CD8-positive, alpha-beta memory T cell (primary cell): ENCODE data around the gene ATXN1. TPM values are rescaled to one million over a fixed set of nuclear protein-coding genes. Genes with fewer than 3 reads are reported as not detected.
"Not testable (repeated sequence)": the region's sequence is repeated elsewhere in the genome, so short reads cannot be mapped to it uniquely, and the experiment has no call there.

Experiments used
- CTCF ChIA-PET: fragments of 350-600 bp; sonication (Branson Sonifier 250); formaldehyde crosslinking; loops from one replicate; lab custom pipeline; 2021; ENCODE audit warnings: antibody characterized with exemption; lab: Charles Lee
- POLR2A ChIA-PET: fragments of 350-600 bp; sonication (Branson Sonifier 250); formaldehyde crosslinking; loops from one replicate; lab custom pipeline; 2021; ENCODE audit warnings: antibody characterized with exemption; lab: Charles Lee
- DNase-seq, 5 donors: peaks; one replicate each; pipeline versions ENCODE4 v3.0.0 to v3.0.0-alpha.2; 2020 to 2022; ENCODE audit warnings: mixed read lengths in 1 of 5
- H3K27ac ChIP-seq: one replicate; pipeline ENCODE4 v1.7.0; 2013; ENCODE audit warnings: low read depth, mild to moderate bottlenecking, low read length, moderate library complexity
- H3K27me3 ChIP-seq: 2 replicates; pipeline ENCODE4 v1.7.0; 2013; ENCODE audit warnings: low read length, mild to moderate bottlenecking; ENCODE audit not compliant: insufficient read depth, poor library complexity, severe bottlenecking
- H3K36me3 ChIP-seq: 2 replicates; pipeline ENCODE4 v1.7.0; 2013; ENCODE audit warnings: mild to moderate bottlenecking, low read length, moderate library complexity; ENCODE audit not compliant: insufficient read depth
- H3K4me1 ChIP-seq: 2 replicates; pipeline ENCODE4 v1.7.0; 2013; ENCODE audit warnings: mild to moderate bottlenecking, low read length, moderate library complexity; ENCODE audit not compliant: insufficient read depth
- H3K4me3 ChIP-seq: 2 replicates; pipeline ENCODE4 v1.7.0; 2013; ENCODE audit warnings: mild to moderate bottlenecking, low read length
- H3K9me3 ChIP-seq: 2 replicates; pipeline ENCODE4 v1.7.0; 2013; ENCODE audit warnings: mild to moderate bottlenecking, low read length
- H3K27ac Mint-ChIP-seq, 8 donors: one replicate each; pipeline ENCODE4 v1.8.0; 2020 to 2021; ENCODE audit warnings: mixed read lengths in 8 of 8, mild to moderate bottlenecking in 6 of 8, inconsistent platforms in 3 of 8, moderate library complexity in 3 of 8
- H3K27me3 Mint-ChIP-seq, 2 donors: one replicate each; pipeline ENCODE4 v1.8.0; 2020 to 2021; ENCODE audit warnings: mixed read lengths in 2 of 2, mild to moderate bottlenecking in 1 of 2, moderate library complexity in 1 of 2
- H3K36me3 Mint-ChIP-seq, 3 donors: one replicate each; pipeline ENCODE4 v1.8.0; 2020 to 2021; ENCODE audit warnings: mixed read lengths in 3 of 3, inconsistent platforms in 1 of 3, mild to moderate bottlenecking in 1 of 3
- H3K4me1 Mint-ChIP-seq, 3 donors: one replicate each; pipeline ENCODE4 v1.8.0; 2020 to 2021; ENCODE audit warnings: mixed read lengths in 3 of 3, inconsistent platforms in 1 of 3, mild to moderate bottlenecking in 1 of 3
- H3K4me3 Mint-ChIP-seq, 7 donors: one replicate each; pipeline ENCODE4 v1.8.0; 2020 to 2021; ENCODE audit warnings: mixed read lengths in 7 of 7, mild to moderate bottlenecking in 6 of 7, moderate library complexity in 4 of 7, inconsistent platforms in 2 of 7
- H3K9me3 Mint-ChIP-seq, 5 donors: one replicate each; pipeline ENCODE4 v1.8.0; 2020 to 2022; ENCODE audit warnings: mixed read lengths in 5 of 5, mild to moderate bottlenecking in 3 of 5, moderate library complexity in 2 of 5, inconsistent platforms in 1 of 5
- polyA plus RNA-seq: library from polyadenylated mRNA; unstranded; fragments of 300-500 nt; fragmentation: Illumina TruSeq; gene quantifications from one replicate; pipeline ENCODE4 v1.2.3, GENCODE V29; 2021
- total RNA-seq, 2 experiments: library from RNA; stranded (reverse); gene quantifications; one replicate each; pipeline ENCODE4 v1.2.3, GENCODE V29; 2021

ATXN1 gene
- total and polyA plus RNA-seq, 3 experiments from 2014 or later: 20.0 to 114 (median 111) TPM

DNA sequence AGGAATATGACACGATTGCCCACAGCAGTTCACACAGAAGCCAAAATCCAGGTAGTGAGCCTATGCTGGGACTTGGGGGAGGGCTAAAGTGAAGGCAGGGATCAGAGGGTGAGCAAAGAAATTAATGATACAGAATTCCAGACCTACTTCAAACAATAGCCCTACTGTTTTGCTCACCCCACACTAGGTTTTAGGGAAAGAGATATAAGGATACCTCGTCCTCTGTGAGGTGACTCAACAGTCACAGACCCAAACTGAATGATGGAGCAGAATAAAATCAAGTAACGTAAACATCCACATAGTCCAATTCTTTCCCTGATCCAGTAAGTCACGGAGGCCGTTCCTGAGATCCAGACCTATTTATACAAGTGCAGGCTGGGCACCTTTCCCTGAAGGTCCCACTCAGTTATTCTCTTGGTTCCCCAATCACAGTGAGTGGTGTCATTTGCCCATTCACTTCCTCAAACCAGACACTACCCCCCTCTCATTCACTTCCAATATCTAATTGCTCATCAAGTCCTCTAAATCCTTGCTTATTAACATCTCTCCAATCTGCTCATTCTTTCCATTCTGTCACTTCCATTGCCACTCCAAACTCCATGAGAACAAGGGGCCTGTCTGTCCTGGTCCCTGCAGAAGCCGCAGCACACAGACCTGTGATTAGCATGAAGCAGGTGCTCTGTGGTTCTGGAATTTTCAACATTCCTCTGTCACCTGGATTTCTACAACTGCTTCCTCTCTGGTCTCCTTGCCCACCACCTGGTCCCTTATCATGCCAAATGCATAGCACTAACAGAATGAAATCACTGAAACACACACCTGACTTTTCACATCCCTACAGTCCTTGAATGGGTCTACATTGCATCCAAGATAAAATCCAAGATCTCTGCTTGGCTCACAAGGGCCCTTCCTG lies 55.9 kb downstream of the ATXN1 start:
- no peaks in the 10 kb centered on the region for H3K9me3 ChIP-seq
- peaks cover 32% of the 10 kb centered on the region for H3K4me1 ChIP-seq
- no peak overlapping the region for H3K4me3 ChIP-seq
- POLR2A ChIA-PET: no interaction called here
- Mint-ChIP-seq H3K4me3 (peak overlapping the region in 6 of 7 donors; percentile 55 to 84 (median 82)), H3K27me3 (no peaks in the 10 kb centered on the region), H3K36me3 (peaks cover 0 to 5% (median 3%) of the 10 kb centered on the region in 3 donors), H3K4me1 (peaks cover 59 to 83% (median 80%) of the 10 kb centered on the region in 3 donors), H3K27ac (peak overlapping the region; percentile 31 to 92 (median 82)), H3K9me3 (no peaks in the 10 kb centered on the region)
- no peaks in the 10 kb centered on the region for H3K36me3 ChIP-seq
- no peak for DNase-seq
- no peaks in the 10 kb centered on the region for H3K27me3 ChIP-seq
- no peak overlapping the region for H3K27ac ChIP-seq
- CTCF ChIA-PET: interaction anchor here (1.2 to 1.8 kb wide), 2 partner anchors 8 to 56 kb away, joined by 3 to 4 read pairs; partner anchors contain the start of gene ATXN1

DNA sequence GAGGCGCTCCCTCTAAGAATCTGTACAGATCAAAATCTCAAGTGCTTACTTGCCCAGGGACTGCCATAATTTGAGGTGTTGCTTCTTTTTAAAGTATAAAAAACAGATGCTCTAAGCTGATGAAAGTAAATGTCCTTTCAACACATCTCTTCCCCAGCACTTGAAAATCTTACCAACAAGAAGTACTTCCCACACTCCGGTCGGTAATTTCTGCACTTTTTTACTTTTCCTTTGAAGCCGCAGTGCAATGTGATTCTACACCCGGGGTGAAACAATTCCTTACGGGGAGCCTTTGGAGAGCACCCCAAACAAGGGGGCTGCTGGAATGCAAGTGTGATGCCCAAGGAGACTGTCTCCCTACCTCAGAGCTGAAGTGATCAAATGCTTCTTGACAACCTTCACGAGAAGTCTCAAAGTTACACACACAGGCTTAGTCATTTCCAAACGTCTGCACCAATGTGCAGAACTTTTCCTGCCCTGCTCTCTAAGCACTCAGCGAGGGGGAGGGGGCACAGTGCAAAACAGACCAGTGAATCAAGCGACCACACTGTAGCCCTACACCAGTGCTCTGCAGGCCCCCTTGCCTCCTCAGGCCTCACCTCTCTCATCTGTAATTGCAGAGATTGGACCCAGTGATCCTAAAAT lies 56.7 kb downstream of the ATXN1 start:
- POLR2A ChIA-PET: interaction anchor here (0.6 to 1.1 kb wide), 2 partner anchors 15 to 59 kb away, joined by 4 to 8 read pairs; no protein-coding TSS in a partner anchor
- no peak for DNase-seq
- peaks cover 0 to 1% of the 10 kb centered on the region in 2 donors for H3K27me3 Mint-ChIP-seq
- H3K4me1 ChIP-seq: peaks cover 36% of the 10 kb centered on the region
- no peak overlapping the region for H3K27ac ChIP-seq
- H3K4me3 ChIP-seq: peak overlapping the region; percentile 23
- H3K9me3 ChIP-seq: no peaks in the 10 kb centered on the region
- H3K27ac Mint-ChIP-seq: peak overlapping the region; percentile 43 to 92 (median 82)
- CTCF ChIA-PET: interaction anchor here (1.3 kb wide), 1 partner anchor 193 kb away, joined by 3 read pairs; no protein-coding TSS in a partner anchor
- H3K4me3 Mint-ChIP-seq: peak overlapping the region; percentile 49 to 89 (median 82)
- no peaks in the 10 kb centered on the region for H3K27me3 ChIP-seq
- no peaks in the 10 kb centered on the region for H3K36me3 ChIP-seq
- peaks cover 67 to 88% (median 81%) of the 10 kb centered on the region in 3 donors for H3K4me1 Mint-ChIP-seq
- H3K36me3 Mint-ChIP-seq: peaks cover 0 to 5% (median 3%) of the 10 kb centered on the region in 3 donors
- H3K9me3 Mint-ChIP-seq: no peaks in the 10 kb centered on the region

DNA sequence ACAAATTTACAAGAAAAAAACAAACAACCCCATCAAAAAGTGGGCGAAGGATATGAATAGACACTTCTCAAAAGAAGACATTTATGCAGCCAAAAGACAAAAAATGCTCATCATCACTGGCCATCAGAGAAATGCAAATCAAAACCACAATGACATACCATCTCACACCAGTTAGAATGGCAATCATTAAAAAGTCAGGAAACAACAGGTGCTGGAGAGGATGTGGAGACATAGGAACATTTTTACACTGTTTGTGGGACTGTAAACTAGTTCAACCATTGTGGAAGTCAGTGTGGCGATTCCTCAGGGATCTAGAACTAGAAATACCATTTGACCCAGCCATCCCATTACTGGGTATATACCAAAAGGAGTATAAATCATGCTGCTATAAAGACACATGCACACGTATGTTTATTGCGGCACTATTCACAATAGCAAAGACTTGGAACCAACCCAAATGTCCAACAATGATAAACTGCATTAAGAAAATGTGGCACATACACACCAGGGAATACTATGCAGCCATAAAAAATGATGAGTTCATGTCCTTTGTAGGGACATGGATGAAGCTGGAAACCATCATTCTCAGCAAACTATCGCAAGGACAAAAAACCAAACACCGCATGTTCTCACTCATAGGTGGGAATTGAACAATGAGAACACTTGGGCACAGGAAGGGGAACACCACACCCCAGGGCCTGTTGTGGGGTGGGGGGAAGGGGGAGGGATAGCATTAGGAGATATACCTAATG lies 58.5 kb downstream of the ATXN1 start:
- H3K4me1 Mint-ChIP-seq: peaks cover 80 to 93% (median 86%) of the 10 kb centered on the region in 3 donors
- CTCF ChIA-PET, H3K9me3 ChIP-seq, H3K27me3 Mint-ChIP-seq, DNase-seq, H3K36me3 ChIP-seq, H3K4me3 ChIP-seq, H3K27me3 ChIP-seq, H3K9me3 Mint-ChIP-seq, POLR2A ChIA-PET, H3K36me3 Mint-ChIP-seq, H3K27ac ChIP-seq: not testable (repeated sequence)
- peaks cover 42% of the 10 kb centered on the region for H3K4me1 ChIP-seq
- H3K27ac Mint-ChIP-seq: peak overlapping the region in 1 of 8 donors; percentile 20
- peak overlapping the region in 2 of 7 donors; percentile 14 to 24 for H3K4me3 Mint-ChIP-seq

DNA sequence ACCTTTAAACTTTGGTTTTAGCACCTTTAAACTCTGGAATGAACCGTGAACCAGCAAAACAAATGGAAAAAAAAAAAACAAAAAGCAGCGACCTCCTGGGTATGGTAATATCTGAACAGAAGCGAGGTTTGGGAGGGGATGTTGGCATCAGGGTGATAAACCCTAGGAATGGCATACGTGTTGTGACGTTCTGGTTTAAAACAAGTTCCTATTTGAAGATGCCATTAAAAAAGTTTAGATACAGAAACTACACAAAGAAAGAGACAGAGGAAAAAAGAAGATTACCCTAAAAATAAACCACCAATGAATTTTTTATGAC lies 60.4 kb downstream of the ATXN1 start:
- Mint-ChIP-seq H3K36me3 (peaks cover 0 to 3% (median 0%) of the 10 kb centered on the region in 3 donors), H3K4me3 (peak overlapping the region; percentile 86 to 96 (median 92)), H3K4me1 (peaks cover 75 to 92% (median 83%) of the 10 kb centered on the region in 3 donors), H3K27ac (peak overlapping the region; percentile 87 to 99 (median 94)), H3K9me3 (no peaks in the 10 kb centered on the region), H3K27me3 (peaks cover 0 to 1% of the 10 kb centered on the region in 2 donors)
- Histone ChIP-seq H3K27ac (peak overlapping the region; percentile 86), H3K4me1 (peaks cover 38% of the 10 kb centered on the region), H3K36me3 (no peaks in the 10 kb centered on the region), H3K27me3 (no peaks in the 10 kb centered on the region), H3K9me3 (no peaks in the 10 kb centered on the region), H3K4me3 (peak overlapping the region; percentile 73)
- peak in 1 of 5 donors; percentile 58 for DNase-seq
- CTCF ChIA-PET: interaction anchor here (0.6 to 1.5 kb wide), 6 partner anchors 10 to 70 kb away, joined by 3 to 4 read pairs (median 4); partner anchors contain the start of gene ATXN1
- POLR2A ChIA-PET: interaction anchor here (0.7 to 2.8 kb wide), 3 partner anchors 49 to 177 kb away, joined by 3 to 19 read pairs (median 8); partner anchors contain the start of gene ATXN1

DNA sequence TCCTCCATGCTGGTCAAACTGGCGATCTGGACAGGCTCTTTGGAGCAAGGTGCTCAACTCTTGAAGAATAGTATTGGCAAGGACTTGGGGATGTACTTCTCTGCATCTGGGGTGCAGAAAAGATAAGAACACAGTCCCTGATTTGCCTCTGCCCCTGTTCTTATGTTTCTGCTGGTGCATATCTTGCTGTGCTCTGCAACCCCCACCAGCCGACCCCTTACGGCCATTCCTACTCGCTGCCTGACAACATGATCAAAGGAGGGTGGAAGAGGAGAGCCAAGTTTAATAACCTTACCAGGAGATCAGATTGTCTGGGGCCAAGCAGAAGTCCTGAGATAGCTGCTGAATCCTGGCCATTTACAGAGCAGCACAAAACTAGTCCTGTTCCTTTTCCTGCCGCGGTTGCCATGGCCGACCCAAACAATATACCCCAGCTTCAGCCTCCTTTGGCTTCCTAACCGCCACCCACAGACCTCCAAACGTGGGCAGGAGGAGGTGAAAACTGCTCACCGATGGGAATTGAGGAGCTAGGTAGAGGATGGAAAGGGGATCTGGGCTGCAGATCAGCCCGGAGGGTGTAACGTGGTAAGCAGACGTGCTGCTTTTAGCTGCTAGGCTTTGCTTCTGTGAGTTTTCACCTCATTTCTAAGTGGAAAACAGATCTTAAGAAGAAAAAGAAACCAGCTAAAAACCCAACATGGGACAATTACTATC lies 60.9 kb downstream of the ATXN1 start:
- H3K9me3 Mint-ChIP-seq: no peaks in the 10 kb centered on the region
- peak; percentile 20 to 66 (median 32) for DNase-seq
- POLR2A ChIA-PET: interaction anchor here (0.7 to 2.8 kb wide), 4 partner anchors 7 to 177 kb away, joined by 3 to 19 read pairs (median 6); partner anchors contain the start of gene ATXN1
- peak overlapping the region; percentile 73 for H3K4me3 ChIP-seq
- peak overlapping the region; percentile 86 for H3K27ac ChIP-seq
- peaks cover 0 to 1% of the 10 kb centered on the region in 2 donors for H3K27me3 Mint-ChIP-seq
- CTCF ChIA-PET: interaction anchor here (0.6 to 1.8 kb wide), 7 partner anchors 9 to 79 kb away, joined by 3 to 4 read pairs (median 4); partner anchors contain the start of gene ATXN1
- H3K4me1 Mint-ChIP-seq: peaks cover 73 to 92% (median 83%) of the 10 kb centered on the region in 3 donors
- H3K27me3 ChIP-seq: no peaks in the 10 kb centered on the region
- peaks cover 0 to 3% (median 0%) of the 10 kb centered on the region in 3 donors for H3K36me3 Mint-ChIP-seq
- no peaks in the 10 kb centered on the region for H3K36me3 ChIP-seq
- peak overlapping the region; percentile 86 to 96 (median 92) for H3K4me3 Mint-ChIP-seq
- H3K4me1 ChIP-seq: peaks cover 35% of the 10 kb centered on the region
- H3K9me3 ChIP-seq: no peaks in the 10 kb centered on the region
- peak overlapping the region; percentile 87 to 99 (median 94) for H3K27ac Mint-ChIP-seq

DNA sequence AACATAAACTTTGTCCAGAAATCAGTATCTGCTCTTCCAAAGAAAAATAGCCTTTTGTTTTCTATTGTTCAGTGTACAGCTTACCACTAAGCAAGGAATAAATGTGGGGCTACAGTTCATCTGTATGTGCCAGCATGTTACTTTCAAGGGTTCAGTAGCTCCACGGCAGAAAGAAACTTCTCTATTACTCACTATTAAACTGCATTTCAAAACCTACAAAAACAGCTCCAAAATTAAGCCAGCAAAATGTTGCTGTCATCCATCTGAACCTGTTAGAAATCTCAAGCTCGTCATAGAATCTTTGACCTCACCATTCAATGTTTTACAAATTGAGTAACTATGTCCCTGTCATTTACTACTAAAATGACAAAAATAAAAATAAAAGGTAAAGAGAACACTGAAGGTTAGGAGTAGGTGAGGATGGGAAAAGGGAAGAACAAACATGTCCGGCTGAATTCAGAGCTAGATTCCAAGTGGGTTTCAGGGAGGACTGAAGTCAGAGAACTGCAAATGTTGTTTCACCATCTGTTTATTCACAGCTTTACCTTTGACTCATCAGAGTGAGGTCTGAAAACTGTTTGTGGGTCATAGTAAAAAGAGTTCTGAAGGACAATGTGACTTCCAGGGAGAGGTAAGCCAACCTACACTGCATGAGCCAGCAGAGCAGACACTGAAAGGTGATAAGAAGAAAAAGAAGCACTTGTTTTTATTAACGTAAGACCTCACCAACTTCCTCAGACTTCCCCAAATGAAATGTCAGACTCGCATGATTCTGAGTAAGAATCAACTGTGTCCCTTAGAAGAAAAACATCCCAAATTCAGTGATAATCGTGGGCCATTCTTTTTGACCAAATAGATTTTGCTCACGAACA lies 62.0 kb downstream of the ATXN1 start:
- H3K27me3 ChIP-seq: no peaks in the 10 kb centered on the region
- peaks cover 0 to 1% of the 10 kb centered on the region in 2 donors for H3K27me3 Mint-ChIP-seq
- peak overlapping the region; percentile 5 for H3K4me3 ChIP-seq
- peaks cover 0 to 3% (median 0%) of the 10 kb centered on the region in 3 donors for H3K36me3 Mint-ChIP-seq
- CTCF ChIA-PET: interaction anchor here (0.8 to 2.9 kb wide), 18 partner anchors 7 to 366 kb away, joined by 3 to 15 read pairs (median 3); no protein-coding TSS in a partner anchor
- POLR2A ChIA-PET: interaction anchor here (0.6 to 2.8 kb wide), 11 partner anchors 9 to 220 kb away, joined by 3 to 19 read pairs (median 4); partner anchors contain the start of gene ATXN1
- peaks cover 73 to 92% (median 83%) of the 10 kb centered on the region in 3 donors for H3K4me1 Mint-ChIP-seq
- peak overlapping the region; percentile 86 for H3K27ac ChIP-seq
- H3K9me3 Mint-ChIP-seq: no peaks in the 10 kb centered on the region
- no peaks in the 10 kb centered on the region for H3K9me3 ChIP-seq
- H3K27ac Mint-ChIP-seq: peak overlapping the region; percentile 87 to 99 (median 94)
- H3K36me3 ChIP-seq: no peaks in the 10 kb centered on the region
- peaks cover 41% of the 10 kb centered on the region for H3K4me1 ChIP-seq
- peak in 2 of 5 donors; percentile 52 to 59 for DNase-seq
- peak overlapping the region; percentile 86 to 96 (median 92) for H3K4me3 Mint-ChIP-seq
